Glutamatergic neuron (in vitro differentiated cells): Measurements from ENCODE around the gene MGAT5B. TPM values are rescaled to one million over a fixed set of nuclear protein-coding genes. Genes with fewer than 3 reads are reported as not detected.

Experiments used
- DNase-seq: peaks from one replicate; pipeline ENCODE4 v3.0.0; 2022
- H3K27ac Mint-ChIP-seq: one replicate; pipeline ENCODE4 v1.8.0; 2020; ENCODE audit warnings: mild to moderate bottlenecking, mixed read lengths, inconsistent platforms; ENCODE audit not compliant: unreplicated experiment
- H3K27me3 Mint-ChIP-seq: one replicate; pipeline ENCODE4 v1.8.0; 2020; ENCODE audit warnings: mild to moderate bottlenecking, moderate library complexity, mixed read lengths, inconsistent platforms; ENCODE audit not compliant: unreplicated experiment
- H3K36me3 Mint-ChIP-seq: one replicate; pipeline ENCODE4 v1.8.0; 2020; ENCODE audit warnings: mild to moderate bottlenecking, mixed read lengths, inconsistent platforms; ENCODE audit not compliant: unreplicated experiment
- H3K4me1 Mint-ChIP-seq: one replicate; pipeline ENCODE4 v1.8.0; 2020; ENCODE audit warnings: mild to moderate bottlenecking, low read depth, mixed read lengths, inconsistent platforms; ENCODE audit not compliant: unreplicated experiment
- H3K4me3 Mint-ChIP-seq: one replicate; pipeline ENCODE4 v1.8.0; 2020; ENCODE audit warnings: mild to moderate bottlenecking, mixed read lengths, inconsistent platforms; ENCODE audit not compliant: unreplicated experiment
- H3K9me3 Mint-ChIP-seq: one replicate; pipeline ENCODE4 v1.8.0; 2020; ENCODE audit warnings: mild to moderate bottlenecking, moderate library complexity, mixed read lengths, inconsistent platforms; ENCODE audit not compliant: unreplicated experiment
- total RNA-seq: library from RNA; stranded (reverse); fragmentation: NEBNext Ultra II Directional; extraction: Animal tissue kit (Norgen Biotek cat#: 25700); gene quantifications from one replicate; pipeline ENCODE4 v1.2.1, GENCODE V29; 2021; ENCODE audit not compliant: unreplicated experiment
- TF ChIP-seq, protein P1 (sequence below): fragments of 200-600 bp; sonication (generic); IDR thresholded peaks from one replicate; pipeline ENCODE4 v1.5.0; 2021; ENCODE audit not compliant: partially characterized antibody, unreplicated experiment

Gene MGAT5B
- total RNA-seq, 1 donor from 2014 or later = 22.9 TPM

DNA sequence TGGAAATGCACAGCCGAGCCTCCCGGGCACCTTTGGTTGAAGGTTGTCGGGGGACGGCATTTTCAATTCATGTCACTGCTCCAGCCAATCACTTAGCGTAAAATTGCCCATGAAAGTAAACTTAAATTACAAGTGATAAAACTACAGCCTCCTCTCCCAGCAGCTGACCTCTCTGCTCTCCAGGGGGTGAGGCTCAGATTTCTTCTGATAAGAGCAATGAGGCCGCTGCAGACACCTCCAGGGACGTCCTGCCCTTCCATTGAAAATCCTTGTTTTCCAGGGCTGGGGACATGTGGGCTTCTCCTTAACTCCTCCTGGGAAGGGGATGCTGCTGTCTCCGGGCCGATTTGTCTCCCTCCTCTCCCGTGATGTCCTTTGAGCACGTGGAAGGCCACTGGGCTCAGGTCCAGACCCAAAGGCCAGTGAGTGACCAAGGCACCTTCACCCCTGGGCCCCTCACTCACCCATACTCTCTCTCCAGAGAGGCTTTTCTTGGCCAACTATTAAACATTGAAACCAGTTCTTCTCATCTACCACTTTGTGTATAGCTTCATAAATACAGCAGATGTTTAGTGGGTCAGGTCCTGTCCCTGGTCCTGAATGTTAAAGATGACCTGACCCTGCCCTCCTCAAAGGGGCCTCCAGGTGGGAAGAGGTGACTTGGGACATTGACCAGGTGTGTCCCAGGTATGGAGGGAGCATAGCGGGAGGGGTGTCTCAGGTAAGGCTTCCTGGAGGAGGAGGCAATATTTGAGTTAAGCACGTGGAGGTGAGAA, 52.3 kb downstream of the MGAT5B start:
- no peaks in the 10 kb centered on the region for H3K36me3 Mint-ChIP-seq
- H3K27me3 Mint-ChIP-seq = peaks cover 6% of the 10 kb centered on the region
- peak overlapping the region; percentile 67 for H3K4me3 Mint-ChIP-seq
- DNase-seq = no peak
- TF ChIP-seq, protein P1, sequence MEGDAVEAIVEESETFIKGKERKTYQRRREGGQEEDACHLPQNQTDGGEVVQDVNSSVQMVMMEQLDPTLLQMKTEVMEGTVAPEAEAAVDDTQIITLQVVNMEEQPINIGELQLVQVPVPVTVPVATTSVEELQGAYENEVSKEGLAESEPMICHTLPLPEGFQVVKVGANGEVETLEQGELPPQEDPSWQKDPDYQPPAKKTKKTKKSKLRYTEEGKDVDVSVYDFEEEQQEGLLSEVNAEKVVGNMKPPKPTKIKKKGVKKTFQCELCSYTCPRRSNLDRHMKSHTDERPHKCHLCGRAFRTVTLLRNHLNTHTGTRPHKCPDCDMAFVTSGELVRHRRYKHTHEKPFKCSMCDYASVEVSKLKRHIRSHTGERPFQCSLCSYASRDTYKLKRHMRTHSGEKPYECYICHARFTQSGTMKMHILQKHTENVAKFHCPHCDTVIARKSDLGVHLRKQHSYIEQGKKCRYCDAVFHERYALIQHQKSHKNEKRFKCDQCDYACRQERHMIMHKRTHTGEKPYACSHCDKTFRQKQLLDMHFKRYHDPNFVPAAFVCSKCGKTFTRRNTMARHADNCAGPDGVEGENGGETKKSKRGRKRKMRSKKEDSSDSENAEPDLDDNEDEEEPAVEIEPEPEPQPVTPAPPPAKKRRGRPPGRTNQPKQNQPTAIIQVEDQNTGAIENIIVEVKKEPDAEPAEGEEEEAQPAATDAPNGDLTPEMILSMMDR = no peak
- peaks cover 2% of the 10 kb centered on the region for H3K9me3 Mint-ChIP-seq
- no peak overlapping the region for H3K27ac Mint-ChIP-seq
- H3K4me1 Mint-ChIP-seq = peaks cover 26% of the 10 kb centered on the region

- H3K27ac Mint-ChIP-seq = no peak overlapping the region
- H3K4me3 Mint-ChIP-seq = no peak overlapping the region
- no peaks in the 10 kb centered on the region for H3K36me3 Mint-ChIP-seq
- peaks cover 2% of the 10 kb centered on the region for H3K9me3 Mint-ChIP-seq
- peaks cover 6% of the 10 kb centered on the region for H3K27me3 Mint-ChIP-seq
- H3K4me1 Mint-ChIP-seq = peaks cover 26% of the 10 kb centered on the region
- DNase-seq = no peak
- TF ChIP-seq, protein P1 = no peak
Measured at GRCh38 chr17:76921340-76922036, 53.3 kb downstream of the MGAT5B start.

DNA sequence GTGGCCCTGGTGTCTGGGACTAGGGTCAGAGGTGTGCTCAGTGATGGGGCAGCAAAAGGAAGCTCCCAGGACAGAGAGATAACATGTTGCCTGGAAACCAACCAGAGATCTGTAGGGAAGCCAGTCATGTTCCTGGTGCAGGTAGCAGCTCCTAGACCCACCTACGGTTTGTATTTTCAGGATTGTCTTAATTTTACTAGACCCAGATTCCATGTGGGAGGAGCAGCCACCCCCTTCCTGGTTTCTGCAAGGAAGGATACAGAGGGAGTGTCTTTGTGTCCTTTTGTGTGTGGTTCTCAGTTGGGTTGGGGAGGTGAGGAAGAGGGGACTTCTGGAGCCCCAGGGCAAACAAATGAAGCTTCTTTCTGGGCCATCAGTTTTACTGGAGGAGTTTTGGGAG, 53.9 kb downstream of the MGAT5B start:
- Mint-ChIP-seq H3K36me3 (no peaks in the 10 kb centered on the region), H3K4me3 (no peak overlapping the region), H3K9me3 (peaks cover 5% of the 10 kb centered on the region), H3K27me3 (peaks cover 6% of the 10 kb centered on the region), H3K27ac (no peak overlapping the region), H3K4me1 (peaks cover 26% of the 10 kb centered on the region)
- TF ChIP-seq, protein P1 = no peak
- no peak for DNase-seq

DNA sequence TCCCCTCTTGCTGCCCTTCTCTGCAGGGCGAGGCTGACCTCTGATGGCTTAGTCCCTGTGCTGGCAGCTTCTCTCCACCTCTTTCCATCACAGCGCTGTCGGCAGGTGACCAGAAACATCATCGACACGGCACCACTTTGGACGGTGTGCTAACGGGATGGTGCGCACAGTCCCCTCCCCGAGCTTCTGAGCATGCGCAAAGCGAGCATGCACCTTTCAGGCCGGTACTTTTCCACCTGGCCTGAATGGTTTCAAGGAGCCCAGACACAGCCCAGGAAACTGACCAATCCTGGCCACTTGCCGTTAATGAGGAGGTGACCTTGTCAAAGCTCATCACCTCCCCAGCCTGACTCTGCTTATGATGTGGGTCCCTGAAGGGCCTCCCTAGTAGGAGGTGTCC, 54.8 kb downstream of the MGAT5B start:
- peaks cover 7% of the 10 kb centered on the region for H3K9me3 Mint-ChIP-seq
- no peak overlapping the region for H3K27ac Mint-ChIP-seq
- no peaks in the 10 kb centered on the region for H3K36me3 Mint-ChIP-seq
- H3K4me1 Mint-ChIP-seq = peaks cover 30% of the 10 kb centered on the region
- DNase-seq = no peak
- TF ChIP-seq, protein P1 = no peak
- no peak overlapping the region for H3K4me3 Mint-ChIP-seq
- H3K27me3 Mint-ChIP-seq = peaks cover 9% of the 10 kb centered on the region

DNA sequence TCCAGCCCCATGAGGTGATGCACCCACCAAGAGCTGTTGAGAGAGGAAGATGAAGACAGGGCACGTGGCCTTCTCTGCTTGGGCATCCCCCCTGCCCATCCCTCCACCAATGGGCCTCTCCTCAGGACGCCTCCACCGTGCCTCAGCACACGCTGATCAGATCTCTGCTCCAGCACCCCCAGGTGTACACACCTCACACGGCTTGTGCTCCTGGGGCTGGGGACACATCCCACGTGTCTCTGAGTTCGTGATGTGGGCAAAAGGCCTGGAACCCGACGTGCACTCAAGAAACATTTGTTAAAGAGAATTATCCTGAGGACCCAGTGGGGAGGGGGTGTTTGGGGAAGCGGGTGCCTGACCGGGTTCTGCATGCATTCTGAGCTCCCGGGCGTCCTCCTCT, 55.3 kb downstream of the MGAT5B start:
- H3K27me3 Mint-ChIP-seq = peaks cover 9% of the 10 kb centered on the region
- no peak overlapping the region for H3K27ac Mint-ChIP-seq
- no peak overlapping the region for H3K4me3 Mint-ChIP-seq
- DNase-seq = no peak
- H3K36me3 Mint-ChIP-seq = no peaks in the 10 kb centered on the region
- peaks cover 10% of the 10 kb centered on the region for H3K9me3 Mint-ChIP-seq
- H3K4me1 Mint-ChIP-seq = peaks cover 32% of the 10 kb centered on the region
- TF ChIP-seq, protein P1 = no peak
